UCSD-AML1 (cell line): ENCODE results near the gene LMBR1L.

Experiments used
- DNase-seq: peaks from one replicate; lab custom pipeline; 2025; ENCODE audit not compliant: unreplicated experiment; lab: John Stamatoyannopoulos, UW

The LMBR1L gene

GRCh38 chr12:49121047-49121696, 10.5 kb upstream of the LMBR1L start:
- peak; percentile 22 for DNase-seq

GRCh38 chr12:49111206-49111605, 559 bp upstream of the LMBR1L start:
- DNase-seq, result no peak

GRCh38 chr12:49109641-49110463, 795 bp downstream of the LMBR1L start:
- no peak for DNase-seq

- DNase-seq, result peak; percentile 53
Observed at GRCh38 chr12:49108958-49109404, 1.7 kb downstream of the LMBR1L start.

GRCh38 chr12:49105504-49106084, 5.1 kb downstream of the LMBR1L start:
- DNase-seq, result no peak

GRCh38 chr12:49104822-49105221, 5.8 kb downstream of the LMBR1L start:
- no peak for DNase-seq

GRCh38 chr12:49100380-49100779, 10.3 kb downstream of the LMBR1L start:
- DNase-seq, result no peak

- no peak for DNase-seq
Observed at GRCh38 chr12:49098703-49099102, 11.9 kb downstream of the LMBR1L start.

GRCh38 chr12:49098035-49098451, 12.6 kb downstream of the LMBR1L start:
- DNase-seq, result peak; percentile 52

- DNase-seq, result no peak
Observed at GRCh38 chr12:49097381-49097780, 13.3 kb downstream of the LMBR1L start.

- no peak for DNase-seq
Observed at GRCh38 chr12:49094975-49095365, 15.7 kb downstream of the LMBR1L start.

- no peak for DNase-seq
Observed at GRCh38 chr12:49094160-49094974, 16.3 kb downstream of the LMBR1L start, which contains the start of gene DHH. DHH (minus strand) TSS chr12:49094801; CDS start chr12:49094512, 289 bp downstream.

GRCh38 chr12:49093792-49094159, 16.9 kb downstream of the LMBR1L start:
- DNase-seq, result no peak

- no peak for DNase-seq
Observed at GRCh38 chr12:49092816-49093406, 17.7 kb downstream of the LMBR1L start.

GRCh38 chr12:49092086-49092815, 18.4 kb downstream of the LMBR1L start:
- peak; percentile 60 for DNase-seq

- no peak for DNase-seq
Observed at GRCh38 chr12:49091836-49092085, 18.9 kb downstream of the LMBR1L start.

- no peak for DNase-seq
Observed at GRCh38 chr12:49091056-49091835, 19.4 kb downstream of the LMBR1L start.

- DNase-seq, result peak; percentile 69
Observed at GRCh38 chr12:49089821-49090773, 20.6 kb downstream of the LMBR1L start.
